Chondrocyte (in vitro differentiated cells): Measurements from ENCODE around the gene CAV1. TPM values are rescaled to one million over a fixed set of nuclear protein-coding genes. Genes with fewer than 3 reads are reported as not detected.

Experiments
- DNase-seq: peaks from one replicate; pipeline ENCODE4 v3.0.0; 2021; ENCODE audit warnings: mixed read lengths, low spot score
- H3K27ac Mint-ChIP-seq: one replicate; pipeline ENCODE4 v1.8.0; 2021; ENCODE audit warnings: mild to moderate bottlenecking, moderate library complexity, mixed read lengths; ENCODE audit not compliant: unreplicated experiment
- H3K27me3 Mint-ChIP-seq: 2 replicates; pipeline ENCODE4 v1.8.0; 2021; ENCODE audit warnings: low read depth, mixed read lengths
- H3K36me3 Mint-ChIP-seq: 2 replicates; pipeline ENCODE4 v1.8.0; 2021; ENCODE audit warnings: low read depth, mixed read lengths
- H3K4me1 Mint-ChIP-seq: 2 replicates; pipeline ENCODE4 v1.8.0; 2021; ENCODE audit warnings: low read depth, mild to moderate bottlenecking, mixed read lengths
- H3K4me3 Mint-ChIP-seq: one replicate; pipeline ENCODE4 v1.8.0; 2021; ENCODE audit warnings: mild to moderate bottlenecking, moderate library complexity, mixed read lengths; ENCODE audit not compliant: unreplicated experiment
- H3K9me3 Mint-ChIP-seq: 2 replicates; pipeline ENCODE4 v1.8.0; 2021; ENCODE audit warnings: low read depth, mixed read lengths
- total RNA-seq: library from RNA; stranded (reverse); gene quantifications from 3 replicates; pipeline ENCODE4 v1.2.1, GENCODE V29; 2021
- TF ChIP-seq, protein P1 (sequence below): fragments of 200-600 bp; sonication (generic); IDR thresholded peaks from 2 replicates; pipeline ENCODE4 v1.5.0; 2021; ENCODE audit warnings: antibody characterized with exemption, mild to moderate bottlenecking, moderate library complexity

CAV1 gene
- total RNA-seq, 1 donor from 2014 or later: 297 TPM

DNA sequence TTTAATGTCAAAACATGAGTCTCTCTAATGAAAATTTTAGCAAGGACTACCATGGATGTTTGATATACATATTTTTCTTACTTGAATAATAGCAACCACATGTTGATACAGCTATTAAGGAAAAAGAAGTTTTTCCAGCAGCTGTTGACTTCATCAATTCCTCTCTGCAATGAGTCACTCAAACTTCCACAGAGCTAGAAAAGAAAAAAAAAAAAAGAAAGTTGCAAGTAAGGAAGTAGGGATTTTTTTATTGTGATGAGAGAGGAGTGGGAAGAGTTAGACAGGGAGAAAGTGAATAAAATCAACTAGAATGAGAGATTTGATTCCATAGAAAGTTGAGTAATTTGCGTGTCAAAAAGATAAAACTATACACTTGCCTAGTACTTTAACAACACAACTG lies 46.2 kb downstream of the CAV1 start:
- Mint-ChIP-seq H3K4me1 (peaks cover 66% of the 10 kb centered on the region), H3K4me3 (no peak overlapping the region), H3K27ac (peak overlapping the region; percentile 90), H3K36me3 (no peaks in the 10 kb centered on the region), H3K27me3 (no peaks in the 10 kb centered on the region), H3K9me3 (no peaks in the 10 kb centered on the region)
- no peak for DNase-seq
- TF ChIP-seq, protein P1, sequence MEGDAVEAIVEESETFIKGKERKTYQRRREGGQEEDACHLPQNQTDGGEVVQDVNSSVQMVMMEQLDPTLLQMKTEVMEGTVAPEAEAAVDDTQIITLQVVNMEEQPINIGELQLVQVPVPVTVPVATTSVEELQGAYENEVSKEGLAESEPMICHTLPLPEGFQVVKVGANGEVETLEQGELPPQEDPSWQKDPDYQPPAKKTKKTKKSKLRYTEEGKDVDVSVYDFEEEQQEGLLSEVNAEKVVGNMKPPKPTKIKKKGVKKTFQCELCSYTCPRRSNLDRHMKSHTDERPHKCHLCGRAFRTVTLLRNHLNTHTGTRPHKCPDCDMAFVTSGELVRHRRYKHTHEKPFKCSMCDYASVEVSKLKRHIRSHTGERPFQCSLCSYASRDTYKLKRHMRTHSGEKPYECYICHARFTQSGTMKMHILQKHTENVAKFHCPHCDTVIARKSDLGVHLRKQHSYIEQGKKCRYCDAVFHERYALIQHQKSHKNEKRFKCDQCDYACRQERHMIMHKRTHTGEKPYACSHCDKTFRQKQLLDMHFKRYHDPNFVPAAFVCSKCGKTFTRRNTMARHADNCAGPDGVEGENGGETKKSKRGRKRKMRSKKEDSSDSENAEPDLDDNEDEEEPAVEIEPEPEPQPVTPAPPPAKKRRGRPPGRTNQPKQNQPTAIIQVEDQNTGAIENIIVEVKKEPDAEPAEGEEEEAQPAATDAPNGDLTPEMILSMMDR: no peak

DNA sequence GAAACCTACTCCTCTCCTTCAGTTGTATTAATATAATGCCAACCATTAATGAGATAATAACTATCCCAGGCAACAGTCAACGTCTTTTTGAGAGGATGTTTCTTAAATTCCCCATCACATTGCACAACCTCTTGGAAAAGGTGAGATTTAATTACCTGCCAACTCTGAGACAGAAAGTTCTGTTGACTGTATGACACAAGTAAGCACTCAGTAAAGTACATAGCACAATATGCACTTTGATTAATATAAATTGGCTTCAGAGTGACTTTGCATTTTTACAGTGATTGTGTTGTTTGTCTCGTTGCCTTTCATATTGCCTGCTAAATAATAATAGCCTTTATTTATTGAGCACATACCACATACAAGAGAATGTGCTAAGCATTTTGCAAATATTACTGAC lies 46.7 kb downstream of the CAV1 start:
- H3K27me3 Mint-ChIP-seq: no peaks in the 10 kb centered on the region
- no peak for DNase-seq
- peak overlapping the region; percentile 90 for H3K27ac Mint-ChIP-seq
- TF ChIP-seq, protein P1: no peak
- H3K4me1 Mint-ChIP-seq: peaks cover 65% of the 10 kb centered on the region
- no peaks in the 10 kb centered on the region for H3K36me3 Mint-ChIP-seq
- H3K4me3 Mint-ChIP-seq: no peak overlapping the region
- H3K9me3 Mint-ChIP-seq: no peaks in the 10 kb centered on the region

DNA sequence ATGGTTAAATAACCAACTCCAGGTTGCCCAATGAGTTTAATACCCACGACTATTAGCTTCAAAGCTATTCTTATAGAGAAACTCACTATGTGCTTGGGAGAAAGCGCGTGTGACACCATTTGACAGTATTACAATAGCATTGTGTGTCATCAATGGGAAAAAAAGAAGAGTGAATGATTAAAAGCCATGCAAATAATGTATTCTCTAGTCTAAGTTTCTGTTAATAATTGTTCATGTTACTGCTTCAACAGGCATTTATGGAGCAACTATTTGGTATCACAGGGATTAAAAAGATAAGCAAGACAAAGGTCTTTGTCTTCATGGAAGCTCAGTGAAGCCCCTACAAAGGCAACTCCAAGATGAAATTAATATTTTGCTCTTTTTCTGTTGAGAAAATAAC lies 47.2 kb downstream of the CAV1 start:
- no peak for DNase-seq
- Mint-ChIP-seq H3K27me3 (no peaks in the 10 kb centered on the region), H3K27ac (no peak overlapping the region), H3K9me3 (no peaks in the 10 kb centered on the region), H3K4me3 (no peak overlapping the region), H3K4me1 (peaks cover 65% of the 10 kb centered on the region), H3K36me3 (no peaks in the 10 kb centered on the region)
- TF ChIP-seq, protein P1: no peak

DNA sequence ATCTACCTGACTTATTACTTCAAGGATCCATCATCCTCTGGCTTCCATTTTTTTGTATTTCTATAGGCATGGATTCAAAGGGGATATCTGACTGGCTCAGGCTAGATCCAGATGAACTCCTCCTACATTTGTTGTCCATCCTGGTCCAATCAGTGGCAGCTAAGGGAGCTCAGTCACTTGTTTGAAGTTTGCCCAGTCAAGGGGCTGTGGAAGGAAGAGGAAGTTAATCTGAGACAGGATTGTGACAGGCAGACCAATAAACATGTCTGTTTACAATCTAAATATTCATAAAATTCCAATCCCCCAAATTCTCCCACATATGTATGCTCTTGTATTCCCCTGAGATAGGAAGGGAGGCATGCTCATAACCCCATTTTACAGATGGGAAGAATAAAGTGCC lies 48.7 kb downstream of the CAV1 start:
- Mint-ChIP-seq H3K27ac (peak overlapping the region; percentile 50), H3K9me3 (peaks cover 2% of the 10 kb centered on the region), H3K4me3 (no peak overlapping the region), H3K27me3 (no peaks in the 10 kb centered on the region), H3K4me1 (peaks cover 79% of the 10 kb centered on the region), H3K36me3 (no peaks in the 10 kb centered on the region)
- DNase-seq: no peak
- TF ChIP-seq, protein P1: no peak

DNA sequence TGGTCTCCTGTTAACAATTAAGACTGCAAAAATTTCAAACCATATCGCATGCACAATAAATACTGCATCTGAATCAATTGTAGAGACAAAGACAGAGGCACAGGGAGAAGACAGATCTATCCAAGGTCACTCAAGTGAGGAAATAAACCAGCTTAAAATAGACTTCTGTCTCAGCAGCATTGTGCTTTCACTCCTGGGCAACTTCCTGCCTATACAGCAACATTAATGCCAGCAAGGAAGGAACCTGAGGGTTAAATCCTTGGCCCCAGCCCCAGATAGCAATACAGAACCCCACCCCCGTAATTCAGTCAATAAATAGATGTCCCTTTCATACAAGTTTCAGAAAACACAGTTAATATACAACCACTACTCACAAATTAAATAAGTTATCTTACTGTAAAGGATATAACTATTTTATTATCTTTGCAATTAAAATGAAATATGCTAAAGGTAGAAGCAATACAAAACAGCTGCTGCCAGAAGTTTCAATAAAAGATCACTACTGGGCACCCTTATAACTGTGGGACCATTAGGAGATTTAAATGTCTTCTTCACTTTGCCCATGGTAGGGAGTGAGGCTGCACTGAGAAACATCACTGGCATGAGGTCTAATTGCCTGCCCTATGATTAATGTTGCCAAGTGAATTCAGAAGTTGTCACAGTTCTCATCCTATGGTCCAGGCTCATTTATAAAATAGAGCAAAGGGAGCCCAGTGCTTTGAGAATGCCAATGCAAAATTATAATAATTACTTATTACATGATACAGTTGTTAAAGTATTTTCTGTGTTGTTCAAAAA lies 49.4 kb downstream of the CAV1 start:
- Mint-ChIP-seq H3K27me3 (no peaks in the 10 kb centered on the region), H3K9me3 (peaks cover 3% of the 10 kb centered on the region), H3K4me1 (peaks cover 84% of the 10 kb centered on the region), H3K27ac (peak overlapping the region; percentile 73), H3K36me3 (no peaks in the 10 kb centered on the region), H3K4me3 (no peak overlapping the region)
- DNase-seq: no peak
- TF ChIP-seq, protein P1: no peak
